Esophagus squamous epithelium (tissue), 4 donors: ENCODE results near the gene PSMB7.

Source experiments
- CTCF ChIP-seq, 6 experiments: fragments of 450-650 bp in 4 of 6; fragments of 200-600 bp in 2 of 6; sonication (generic) in 2 of 6; IDR thresholded peaks; one replicate each; pipeline ENCODE4 v1.5.1; 2016 to 2019; ENCODE audit warnings: antibody characterized with exemption in 6 of 6, mild to moderate bottlenecking in 4 of 6, moderate library complexity in 4 of 6
- POLR2A ChIP-seq, 4 donors: fragments of 450-650 bp; IDR thresholded peaks; one replicate each; pipeline ENCODE4 v1.6.1; 2017; ENCODE audit warnings: antibody characterized with exemption in 4 of 4, mild to moderate bottlenecking in 4 of 4, moderate library complexity in 3 of 4

GRCh38 chr9:124366476-124367220 lies 48.6 kb downstream of the PSMB7 start:
- no peak for TF ChIP-seq CTCF (IDR thresholded peaks at IDR 0.05)
- TF ChIP-seq POLR2A (IDR thresholded peaks at IDR 0.05), result no peak
